GM21447 (cell line): ENCODE data around the gene SURF2.

Source experiments
- ATAC-seq: cut with Tn5 transposase; IDR thresholded peaks from one replicate; pipeline ENCODE4 v1.9.1; 2021; ENCODE audit not compliant: unreplicated experiment

The SURF2 gene

GRCh38 chr9:133335924-133336811 lies 20.2 kb upstream of the SURF2 start, which contains the start of gene SURF6:
Gene SURF6, minus strand, starts transcription at chr9:133336188. Its CDS starts 56 bp downstream, at chr9:133336132.
- ATAC-seq, result peak; percentile 82

GRCh38 chr9:133339641-133340040 lies 16.7 kb upstream of the SURF2 start:
- no peak for ATAC-seq

- no peak for ATAC-seq
Observed at GRCh38 chr9:133340256-133340655, 16.1 kb upstream of the SURF2 start.

DNA sequence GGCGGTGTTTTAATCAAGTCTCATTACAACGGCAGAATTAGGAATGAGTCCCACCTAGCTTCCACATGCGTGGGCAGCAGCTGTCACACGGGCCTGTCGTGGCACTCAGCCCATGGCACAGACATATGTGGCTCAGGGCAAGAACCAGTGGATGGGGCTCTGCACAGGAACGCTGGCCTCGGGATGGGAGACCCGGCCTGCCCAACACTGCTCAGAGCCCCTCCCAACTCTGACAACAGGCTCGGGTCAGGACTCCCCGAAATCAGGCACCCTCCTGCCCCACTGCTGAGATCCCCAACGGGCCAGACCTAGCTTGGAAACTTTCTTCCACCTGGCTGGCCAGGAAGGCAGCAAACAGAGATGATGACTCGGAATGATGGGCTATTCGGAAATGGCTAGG lies 15.4 kb upstream of the SURF2 start:
- ATAC-seq, result no peak

GRCh38 chr9:133341369-133342068 lies 14.8 kb upstream of the SURF2 start:
- ATAC-seq, result no peak

DNA sequence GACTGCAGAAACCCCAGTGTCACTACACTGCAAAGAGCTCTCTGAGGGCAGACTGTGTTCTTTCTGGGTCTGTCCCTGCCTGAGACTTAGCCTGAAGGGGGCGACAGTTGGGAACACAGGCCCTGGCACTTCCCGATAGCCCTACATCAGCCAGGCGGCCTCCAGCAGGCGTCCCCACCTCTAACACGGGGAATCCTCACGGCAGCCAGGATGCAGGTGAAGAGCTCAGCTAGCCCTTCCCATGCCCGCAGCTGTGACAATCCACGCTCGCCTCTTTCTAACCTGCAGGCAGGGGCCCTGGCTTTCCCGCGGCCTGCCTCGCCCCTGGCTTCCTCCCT lies 14.3 kb upstream of the SURF2 start:
- ATAC-seq, result no peak

- ATAC-seq, result no peak
Observed at GRCh38 chr9:133342570-133342969, 13.8 kb upstream of the SURF2 start.

GRCh38 chr9:133344071-133344470 lies 12.3 kb upstream of the SURF2 start:
- ATAC-seq, result no peak

- ATAC-seq, result no peak
Observed at GRCh38 chr9:133344979-133345378, 11.4 kb upstream of the SURF2 start.

GRCh38 chr9:133345596-133345995 lies 10.8 kb upstream of the SURF2 start:
- no peak for ATAC-seq

DNA sequence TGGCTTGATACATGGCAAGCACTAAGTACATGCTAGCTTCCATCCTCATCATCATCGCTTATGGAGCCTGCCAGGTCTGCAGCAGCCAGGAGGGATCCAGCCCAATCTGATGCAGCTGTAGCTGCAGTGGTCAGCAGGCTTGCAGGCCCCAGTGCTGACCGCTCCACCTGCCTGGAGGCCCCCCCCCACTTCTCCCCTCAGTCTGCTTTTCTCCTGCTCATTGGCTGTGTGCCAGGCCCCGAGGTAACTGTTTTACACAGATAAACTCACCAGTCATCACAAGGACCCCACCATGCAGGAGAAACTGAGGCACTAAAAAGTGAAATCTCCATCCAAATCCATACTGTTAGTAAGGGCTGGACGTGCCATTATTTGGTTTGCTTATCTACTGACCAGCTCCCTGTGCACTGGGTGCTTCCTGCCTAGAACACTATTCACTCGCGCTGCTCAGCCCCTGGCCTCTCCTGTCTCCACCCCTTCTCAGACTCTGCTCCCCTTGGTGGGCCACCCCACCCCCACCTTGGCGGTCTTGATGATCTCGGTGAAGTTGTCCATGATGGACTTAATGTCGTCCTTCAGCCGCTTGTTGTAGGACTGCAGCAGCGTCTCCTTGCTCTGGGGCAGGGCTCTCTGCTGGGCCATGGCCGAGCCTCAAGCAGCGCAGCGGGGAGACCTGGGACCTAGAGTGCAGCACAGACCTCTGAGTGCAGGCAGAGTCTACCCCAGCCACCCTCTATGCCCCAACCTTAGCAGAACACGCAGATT lies 10.1 kb upstream of the SURF2 start:
- no peak for ATAC-seq

- ATAC-seq, result peak; percentile 37
Observed at GRCh38 chr9:133347515-133347984, 8.8 kb upstream of the SURF2 start.

GRCh38 chr9:133347985-133348717 lies 8.2 kb upstream of the SURF2 start, which contains the start of the genes MED22 and RPL7A:
Gene MED22, minus strand, starts transcription at chr9:133348131. Its CDS starts 1,469 bp downstream, at chr9:133346662.
Gene RPL7A, plus strand, starts transcription at chr9:133348218. Its CDS starts 26 bp downstream, at chr9:133348244.
- ATAC-seq, result peak; percentile 67

GRCh38 chr9:133348718-133349573 lies 7.4 kb upstream of the SURF2 start:
- no peak for ATAC-seq

DNA sequence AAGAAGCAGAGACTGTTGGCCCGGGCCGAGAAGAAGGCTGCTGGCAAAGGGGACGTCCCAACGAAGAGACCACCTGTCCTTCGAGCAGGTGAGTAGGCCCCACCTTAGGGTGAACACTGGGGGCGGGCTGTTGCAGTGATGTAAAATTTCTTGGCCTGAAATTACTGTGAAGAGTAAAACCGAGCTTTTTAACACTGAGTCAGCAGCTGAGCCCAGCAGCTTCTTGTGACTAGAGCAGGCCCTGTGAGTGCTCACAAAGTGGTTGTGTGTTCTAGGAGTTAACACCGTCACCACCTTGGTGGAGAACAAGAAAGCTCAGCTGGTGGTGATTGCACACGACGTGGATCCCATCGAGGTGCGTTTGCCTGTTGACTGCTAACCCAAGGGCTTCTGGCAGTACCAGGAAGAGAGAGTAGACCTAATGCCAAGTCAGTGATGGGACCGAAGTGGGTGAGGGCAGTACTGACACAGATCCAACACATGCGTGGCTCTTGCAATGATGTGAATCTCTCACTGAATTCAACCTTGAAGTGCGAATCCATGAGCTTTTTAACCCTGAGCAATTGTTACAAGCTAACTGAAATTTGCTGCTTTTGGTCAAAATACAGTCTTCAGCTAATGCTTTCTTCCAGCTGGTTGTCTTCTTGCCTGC lies 6.3 kb upstream of the SURF2 start:
- ATAC-seq, result no peak

- no peak for ATAC-seq
Observed at GRCh38 chr9:133351526-133351907, 4.8 kb upstream of the SURF2 start.

GRCh38 chr9:133351908-133352634 lies 4.3 kb upstream of the SURF2 start:
- no peak for ATAC-seq

- ATAC-seq, result no peak
Observed at GRCh38 chr9:133352635-133353340, 3.6 kb upstream of the SURF2 start.
